Astrocyte of the spinal cord (primary cell): ENCODE data around the gene MIX23.

ENCODE experiments used
- DNase-seq: peaks from one replicate; pipeline ENCODE4 v3.0.0; 2011; ENCODE audit warnings: low read depth, low spot score
- H3K4me3 ChIP-seq: 2 replicates; pipeline ENCODE4 v1.5.1; 2011; ENCODE audit warnings: low read depth, mild to moderate bottlenecking, low read length, moderate library complexity
- in situ Hi-C: cut with HindIII; loops from 2 replicates; pipeline ENCODE4 v1.10.0; 2017; ENCODE audit warnings: low sequenced_read_pairs
- TF ChIP-seq, protein P1 (sequence below): IDR thresholded peaks from 2 replicates; pipeline ENCODE4 v1.5.1; 2012; ENCODE audit warnings: low read depth, mild to moderate bottlenecking, low read length, inconsistent platforms

The MIX23 gene

DNA sequence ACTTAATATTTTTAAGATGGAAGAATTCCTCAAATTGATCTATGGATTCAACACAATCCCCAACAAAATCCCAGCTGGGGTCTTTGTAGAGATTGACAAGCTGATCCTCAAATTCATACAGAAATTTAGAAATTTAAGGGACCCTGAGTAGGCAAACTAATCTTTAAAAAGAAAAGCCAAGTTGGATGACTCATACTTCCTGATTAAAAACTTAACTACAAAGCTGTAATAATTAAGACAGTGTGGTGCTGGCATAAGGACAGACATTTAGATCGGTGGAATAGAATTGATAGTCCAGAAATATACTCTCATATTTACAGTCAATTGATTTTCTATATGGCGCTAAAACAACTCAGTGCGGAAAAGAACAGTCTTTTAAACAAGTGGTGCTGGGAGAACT is 12.6 kb upstream of the MIX23 start:
- DNase-seq = no peak
- no peak overlapping the region for H3K4me3 ChIP-seq
- in situ Hi-C loops = no loop called here
- TF ChIP-seq, protein P1, sequence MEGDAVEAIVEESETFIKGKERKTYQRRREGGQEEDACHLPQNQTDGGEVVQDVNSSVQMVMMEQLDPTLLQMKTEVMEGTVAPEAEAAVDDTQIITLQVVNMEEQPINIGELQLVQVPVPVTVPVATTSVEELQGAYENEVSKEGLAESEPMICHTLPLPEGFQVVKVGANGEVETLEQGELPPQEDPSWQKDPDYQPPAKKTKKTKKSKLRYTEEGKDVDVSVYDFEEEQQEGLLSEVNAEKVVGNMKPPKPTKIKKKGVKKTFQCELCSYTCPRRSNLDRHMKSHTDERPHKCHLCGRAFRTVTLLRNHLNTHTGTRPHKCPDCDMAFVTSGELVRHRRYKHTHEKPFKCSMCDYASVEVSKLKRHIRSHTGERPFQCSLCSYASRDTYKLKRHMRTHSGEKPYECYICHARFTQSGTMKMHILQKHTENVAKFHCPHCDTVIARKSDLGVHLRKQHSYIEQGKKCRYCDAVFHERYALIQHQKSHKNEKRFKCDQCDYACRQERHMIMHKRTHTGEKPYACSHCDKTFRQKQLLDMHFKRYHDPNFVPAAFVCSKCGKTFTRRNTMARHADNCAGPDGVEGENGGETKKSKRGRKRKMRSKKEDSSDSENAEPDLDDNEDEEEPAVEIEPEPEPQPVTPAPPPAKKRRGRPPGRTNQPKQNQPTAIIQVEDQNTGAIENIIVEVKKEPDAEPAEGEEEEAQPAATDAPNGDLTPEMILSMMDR = no peak

DNA sequence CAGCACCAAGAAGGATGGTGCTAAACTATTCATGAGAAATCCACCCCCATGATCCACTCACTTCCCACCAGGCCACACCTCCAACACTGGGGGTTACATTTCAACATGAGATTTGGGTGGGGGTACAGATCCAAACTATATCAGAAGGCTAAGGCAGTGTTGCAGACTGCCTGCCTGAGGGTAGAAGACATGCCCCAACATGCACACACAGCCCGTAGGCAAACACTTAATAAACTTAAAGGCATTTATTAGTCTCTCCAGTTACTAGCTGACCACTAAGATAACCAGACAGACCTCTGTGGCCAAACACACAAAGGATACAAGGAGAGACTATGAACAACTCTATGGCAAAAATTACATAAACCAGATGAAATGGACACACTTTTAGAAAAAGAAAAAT is 11.1 kb upstream of the MIX23 start:
- DNase-seq = no peak
- no peak overlapping the region for H3K4me3 ChIP-seq
- in situ Hi-C loops = no loop called here
- TF ChIP-seq, protein P1 = no peak

DNA sequence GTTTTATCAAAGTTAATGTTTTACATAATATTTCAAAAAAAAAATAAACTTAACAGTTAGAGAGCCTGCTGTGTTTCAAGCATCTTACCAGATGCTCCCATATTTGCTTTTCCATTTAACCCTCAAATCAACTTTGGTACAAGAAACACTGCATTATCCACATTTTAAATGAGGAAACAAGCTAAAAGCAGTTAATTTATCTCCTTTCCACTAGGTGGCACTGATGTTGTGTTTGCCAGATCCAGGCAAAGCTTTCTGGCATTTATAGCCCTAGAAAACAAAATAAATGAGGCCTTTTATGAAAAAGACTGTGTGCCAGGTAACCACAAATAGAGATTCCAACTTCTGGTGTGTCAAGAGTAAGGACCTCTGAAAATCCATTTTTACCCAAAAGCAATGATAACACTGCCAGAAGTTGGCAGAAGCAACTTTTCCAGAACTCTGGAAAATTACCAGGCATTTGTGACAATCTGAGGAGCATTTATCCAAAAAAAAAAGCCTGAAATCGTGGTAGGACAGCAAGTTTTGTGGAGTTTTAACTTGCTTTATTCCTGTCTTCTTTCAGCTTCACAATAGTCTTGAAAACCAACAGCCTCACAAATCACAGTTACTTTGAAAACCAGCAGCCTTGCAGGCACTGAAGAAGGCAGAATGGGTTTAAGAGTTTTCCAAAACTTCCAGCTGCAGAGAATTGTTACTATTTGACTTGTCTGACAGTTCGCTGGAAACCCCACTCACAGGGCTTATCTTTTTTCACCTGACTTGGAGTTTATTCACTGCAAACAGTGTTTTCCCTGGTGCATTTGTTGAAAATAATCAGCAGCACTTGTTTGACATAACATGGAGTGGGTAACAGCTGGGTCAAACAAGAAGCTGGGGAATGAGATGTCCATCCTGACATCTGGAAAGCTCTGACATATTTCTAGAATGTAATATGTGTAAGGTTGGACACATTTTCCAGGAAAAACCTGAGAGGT is 10.1 kb upstream of the MIX23 start:
- DNase-seq = peak; percentile 65
- no peak overlapping the region for H3K4me3 ChIP-seq
- in situ Hi-C loops = no loop called here
- TF ChIP-seq, protein P1 = peak; percentile 67

GRCh38 chr3:122391681-122392446 is 8.8 kb upstream of the MIX23 start:
- in situ Hi-C loops = no loop called here
- TF ChIP-seq, protein P1 = no peak
- no peak for DNase-seq
- no peak overlapping the region for H3K4me3 ChIP-seq

DNA sequence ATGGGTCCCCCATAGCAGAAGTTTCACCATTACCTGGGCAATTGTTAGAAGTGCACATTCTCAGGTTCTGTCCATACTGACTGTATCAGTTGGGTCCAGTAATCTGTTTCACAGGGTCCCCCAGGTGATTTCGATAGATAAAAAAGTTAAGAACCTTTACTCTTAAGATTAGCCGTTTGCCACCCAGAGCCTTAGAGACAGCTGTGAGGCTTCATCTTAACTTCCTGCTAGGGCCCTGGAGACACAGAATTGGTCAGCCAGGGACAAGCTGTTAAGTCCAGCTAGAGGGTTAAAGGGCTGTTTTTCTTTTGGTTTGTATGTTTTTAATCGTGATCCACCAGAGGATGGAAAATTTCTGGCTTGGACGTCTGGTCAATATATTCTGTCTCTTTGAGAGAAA is 7.6 kb upstream of the MIX23 start:
- DNase-seq = no peak
- TF ChIP-seq, protein P1 = no peak
- no peak overlapping the region for H3K4me3 ChIP-seq
- in situ Hi-C loops = no loop called here

DNA sequence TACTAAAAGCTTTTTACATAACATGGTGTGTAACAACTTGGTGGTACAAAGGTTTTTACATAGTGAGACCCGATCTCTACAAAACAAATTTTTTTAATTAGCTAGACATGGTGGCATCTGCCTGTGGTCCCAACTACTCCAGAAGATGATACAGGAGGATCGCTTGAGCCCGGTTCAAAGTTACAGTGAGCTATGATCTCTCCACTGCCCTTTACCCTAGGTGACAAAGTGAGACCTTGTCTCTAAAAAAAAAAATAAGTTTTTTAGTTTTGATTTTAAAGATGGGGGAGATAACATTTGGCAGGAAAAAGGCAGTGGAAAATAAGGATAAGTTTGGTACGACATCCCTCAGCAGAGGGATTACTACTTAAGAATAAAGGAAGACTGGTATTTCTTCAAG is 6.9 kb upstream of the MIX23 start:
- in situ Hi-C loops = no loop called here
- DNase-seq = no peak
- TF ChIP-seq, protein P1 = no peak
- no peak overlapping the region for H3K4me3 ChIP-seq
